Activated CD4-positive, alpha-beta T cell treated with anti-CD3 and anti-CD28 coated beads for 36 hours (primary cell): ENCODE results near the gene MACROD2. TPM values are rescaled to one million over a fixed set of nuclear protein-coding genes. Genes with fewer than 3 reads are reported as not detected.

Experiments used
- ATAC-seq: fragments of 200-7000 bp; cut with Tn5 transposase; one replicate; pipeline ENCODE4 v1.10.0; 2021; ENCODE audit warnings: mild to moderate bottlenecking, moderate library complexity
- CTCF ChIA-PET: fragments of 350-600 bp; sonication (Branson Sonifier 250); formaldehyde crosslinking; loops from one replicate; lab custom pipeline; 2021; ENCODE audit warnings: antibody characterized with exemption; lab: Charles Lee
- POLR2A ChIA-PET: fragments of 350-600 bp; sonication (Branson Sonifier 250); formaldehyde crosslinking; loops from one replicate; lab custom pipeline; 2021; ENCODE audit warnings: antibody characterized with exemption, inconsistent platforms; lab: Charles Lee
- DNase-seq: peaks from one replicate; pipeline ENCODE4 v3.0.0-alpha.2; 2020
- H3K27ac Mint-ChIP-seq: one replicate; pipeline ENCODE4 v1.8.0; 2021; ENCODE audit warnings: mixed read lengths
- H3K27me3 Mint-ChIP-seq: one replicate; pipeline ENCODE4 v1.8.0; 2021; ENCODE audit warnings: mixed read lengths
- H3K36me3 Mint-ChIP-seq: one replicate; pipeline ENCODE4 v1.8.0; 2021; ENCODE audit warnings: low read depth, mixed read lengths
- H3K4me1 Mint-ChIP-seq: one replicate; pipeline ENCODE4 v1.8.0; 2021; ENCODE audit warnings: mixed read lengths
- H3K4me3 Mint-ChIP-seq: one replicate; pipeline ENCODE4 v1.8.0; 2021; ENCODE audit warnings: mild to moderate bottlenecking, moderate library complexity, mixed read lengths
- H3K9me3 Mint-ChIP-seq: one replicate; pipeline ENCODE4 v1.8.0; 2021; ENCODE audit warnings: low read depth, mixed read lengths
- intact Hi-C, 2 experiments: fragments of 100-400 bp; cut with DNase I in 1 of 2; cut with micrococcal nuclease in 1 of 2; formaldehyde crosslinking; loops; one replicate each; pipeline versions ENCODE4 v1.14.2 to v1.15.1; 2022 to 2024; cut with DNase I, micrococcal nuclease
- total RNA-seq, 2 experiments: library from RNA; stranded (reverse); gene quantifications; one replicate each; pipeline ENCODE4 v1.2.3, GENCODE V29; 2021

Gene MACROD2
- total RNA-seq, 2 experiments from 2014 or later: not detected

DNA sequence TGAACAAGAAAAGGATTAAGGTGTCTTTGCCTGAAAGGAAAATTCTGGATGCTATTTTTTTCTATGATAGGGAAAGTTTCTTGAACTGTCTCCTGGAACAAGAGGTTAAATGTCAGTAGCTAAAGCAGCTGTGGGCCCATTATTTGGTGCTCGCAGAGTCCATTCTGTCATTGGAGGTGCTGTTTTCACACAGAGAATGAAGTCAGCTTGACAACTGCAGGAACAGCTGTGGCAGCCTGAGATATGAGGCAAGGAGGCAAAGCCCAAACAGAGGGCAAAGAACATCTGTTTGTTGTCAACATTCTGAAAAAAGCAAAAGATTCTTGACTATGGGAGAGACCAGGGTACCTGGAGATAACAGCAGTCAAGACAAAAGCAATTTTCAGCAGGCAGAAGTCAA is 2029.8 kb downstream of the MACROD2 start:
- H3K27me3 Mint-ChIP-seq: peaks cover 1% of the 10 kb centered on the region
- DNase-seq (no peak), ATAC-seq (no peak)
- no peak overlapping the region for H3K27ac Mint-ChIP-seq
- no peaks in the 10 kb centered on the region for H3K4me1 Mint-ChIP-seq
- no peak overlapping the region for H3K4me3 Mint-ChIP-seq
- CTCF ChIA-PET: interaction anchor here (0.6 kb wide), 1 partner anchor 831 kb away, joined by 3 read pairs; no protein-coding TSS in a partner anchor
- intact Hi-C loops: no loop called here
- H3K36me3 Mint-ChIP-seq: no peaks in the 10 kb centered on the region
- H3K9me3 Mint-ChIP-seq: no peaks in the 10 kb centered on the region
- POLR2A ChIA-PET: no interaction called here

DNA sequence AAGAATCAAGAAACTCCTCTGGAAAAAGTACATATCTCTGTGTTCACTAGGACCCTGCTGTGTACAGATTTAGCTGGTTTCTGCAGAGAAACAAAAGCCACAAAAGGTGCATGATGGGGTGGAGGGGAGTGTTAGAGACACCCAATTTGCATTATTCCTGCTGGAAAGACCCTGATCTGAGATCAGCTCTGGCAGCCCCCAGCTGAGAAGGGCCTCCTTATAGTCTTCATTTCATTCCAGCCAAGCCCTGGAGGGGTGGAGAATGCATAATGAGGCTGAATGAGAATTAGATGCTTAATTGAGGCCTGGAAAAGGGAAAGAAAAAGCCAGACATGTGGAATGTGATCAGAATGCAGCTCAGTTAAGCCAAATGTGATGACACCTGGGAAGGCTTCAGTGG is 2032.4 kb downstream of the MACROD2 start:
- intact Hi-C loops: no loop called here
- H3K9me3 Mint-ChIP-seq: no peaks in the 10 kb centered on the region
- no peak overlapping the region for H3K27ac Mint-ChIP-seq
- DNase-seq: no peak
- no peaks in the 10 kb centered on the region for H3K27me3 Mint-ChIP-seq
- ChIA-PET CTCF (interaction anchor here (0.6 to 0.7 kb wide), 2 partner anchors 23 to 803 kb away, joined by 3 to 4 read pairs; no protein-coding TSS in a partner anchor), POLR2A (interaction anchor here (0.5 kb wide), 1 partner anchor 109 kb away, joined by 3 read pairs; no protein-coding TSS in a partner anchor)
- no peak overlapping the region for H3K4me3 Mint-ChIP-seq
- no peaks in the 10 kb centered on the region for H3K4me1 Mint-ChIP-seq
- no peaks in the 10 kb centered on the region for H3K36me3 Mint-ChIP-seq
- no peak for ATAC-seq

DNA sequence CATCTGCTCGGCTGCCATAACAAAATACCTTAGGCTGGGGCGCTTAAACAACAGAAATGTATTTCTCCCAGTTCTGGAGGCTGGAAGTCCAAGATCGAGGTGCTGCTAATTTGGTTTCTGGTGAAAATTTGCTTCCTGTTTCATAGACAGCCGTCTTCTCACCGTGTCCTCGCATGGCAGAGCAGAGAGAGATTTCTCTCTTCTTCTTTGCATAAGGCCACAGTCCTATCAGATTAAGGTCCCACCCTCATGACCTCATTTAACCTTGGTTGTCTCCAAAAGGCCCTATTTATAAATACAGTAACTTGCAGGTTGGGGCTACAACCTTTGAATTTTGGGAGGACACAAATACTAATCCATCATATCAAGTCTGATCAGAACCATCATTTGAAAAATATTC is 2033.6 kb downstream of the MACROD2 start:
- Mint-ChIP-seq H3K9me3 (no peaks in the 10 kb centered on the region), H3K4me1 (no peaks in the 10 kb centered on the region), H3K4me3 (no peak overlapping the region), H3K36me3 (no peaks in the 10 kb centered on the region), H3K27ac (no peak overlapping the region), H3K27me3 (no peaks in the 10 kb centered on the region)
- no peak for ATAC-seq
- intact Hi-C loops: no loop called here
- DNase-seq: no peak
- POLR2A ChIA-PET: no interaction called here
- CTCF ChIA-PET: no interaction called here

DNA sequence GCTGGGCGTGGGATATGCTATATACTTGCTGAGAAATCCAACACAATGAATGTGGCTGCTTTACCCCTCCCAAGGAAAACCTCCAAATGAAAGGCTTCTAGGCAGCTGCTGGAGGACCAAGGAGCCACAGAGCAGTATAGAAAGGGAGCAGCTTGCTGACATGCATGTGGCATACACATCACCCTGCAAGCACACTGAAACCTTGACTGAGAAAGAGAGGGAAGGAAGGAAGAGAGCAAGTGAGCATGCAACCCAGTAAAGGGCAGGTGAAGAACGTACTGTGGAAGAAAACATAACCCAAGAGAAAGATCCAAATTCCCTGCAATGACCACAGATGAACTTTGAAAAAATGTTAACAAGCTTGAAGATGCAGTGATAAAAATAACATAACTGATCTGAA is 2034.9 kb downstream of the MACROD2 start:
- ATAC-seq: no peak
- Mint-ChIP-seq H3K4me3 (no peak overlapping the region), H3K36me3 (no peaks in the 10 kb centered on the region), H3K27ac (no peak overlapping the region), H3K9me3 (no peaks in the 10 kb centered on the region), H3K4me1 (no peaks in the 10 kb centered on the region), H3K27me3 (no peaks in the 10 kb centered on the region)
- ChIA-PET POLR2A (no interaction called here), CTCF (no interaction called here)
- no peak for DNase-seq
- intact Hi-C loops: no loop called here

DNA sequence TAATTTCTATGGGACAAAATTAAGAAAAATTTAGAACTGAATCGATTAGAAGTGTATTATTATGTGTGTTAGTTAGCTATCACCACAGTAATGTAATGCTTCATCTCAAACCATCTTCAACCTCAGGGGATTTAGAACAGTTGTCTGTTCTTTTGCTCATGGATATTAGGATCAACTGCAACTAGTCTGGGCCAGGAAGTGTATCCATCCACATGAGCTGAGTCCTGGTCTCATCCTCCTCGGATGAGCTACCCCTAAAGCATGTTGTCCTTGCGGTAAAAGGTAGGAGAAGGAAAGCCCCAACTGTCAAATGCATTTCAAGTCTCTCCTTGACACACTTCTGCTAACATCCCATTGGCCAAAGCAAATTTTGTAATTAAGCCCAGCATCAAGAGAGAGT is 2040.3 kb downstream of the MACROD2 start:
- no peak for ATAC-seq
- H3K4me3 Mint-ChIP-seq: no peak overlapping the region
- no peaks in the 10 kb centered on the region for H3K36me3 Mint-ChIP-seq
- ChIA-PET POLR2A (no interaction called here), CTCF (no interaction called here)
- no peaks in the 10 kb centered on the region for H3K27me3 Mint-ChIP-seq
- no peak overlapping the region for H3K27ac Mint-ChIP-seq
- H3K4me1 Mint-ChIP-seq: no peaks in the 10 kb centered on the region
- no peak for DNase-seq
- intact Hi-C loops: no loop called here
- H3K9me3 Mint-ChIP-seq: no peaks in the 10 kb centered on the region

DNA sequence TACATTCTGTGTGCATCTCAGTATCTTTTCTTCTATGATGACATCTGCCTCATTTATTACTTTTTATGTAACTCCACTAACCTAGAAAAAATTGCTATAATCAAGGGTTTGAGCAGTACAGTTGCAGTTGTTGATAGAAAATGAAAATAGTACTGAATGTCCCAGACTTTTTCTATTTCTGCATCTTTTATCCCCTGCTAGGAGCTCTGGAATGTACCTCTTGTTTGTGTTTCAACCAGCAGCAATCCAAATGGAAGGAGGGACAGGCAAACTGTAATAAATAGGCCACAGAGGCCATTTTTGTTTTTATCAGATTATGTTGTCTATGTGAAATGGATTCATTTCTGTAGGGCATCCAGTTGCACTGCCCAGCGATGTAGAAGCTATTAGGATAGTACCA is 2041.0 kb downstream of the MACROD2 start:
- Mint-ChIP-seq H3K36me3 (no peaks in the 10 kb centered on the region), H3K27me3 (no peaks in the 10 kb centered on the region), H3K4me3 (no peak overlapping the region), H3K9me3 (no peaks in the 10 kb centered on the region), H3K27ac (no peak overlapping the region), H3K4me1 (no peaks in the 10 kb centered on the region)
- POLR2A ChIA-PET: no interaction called here
- intact Hi-C loops: no loop called here
- no peak for ATAC-seq
- CTCF ChIA-PET: no interaction called here
- no peak for DNase-seq

DNA sequence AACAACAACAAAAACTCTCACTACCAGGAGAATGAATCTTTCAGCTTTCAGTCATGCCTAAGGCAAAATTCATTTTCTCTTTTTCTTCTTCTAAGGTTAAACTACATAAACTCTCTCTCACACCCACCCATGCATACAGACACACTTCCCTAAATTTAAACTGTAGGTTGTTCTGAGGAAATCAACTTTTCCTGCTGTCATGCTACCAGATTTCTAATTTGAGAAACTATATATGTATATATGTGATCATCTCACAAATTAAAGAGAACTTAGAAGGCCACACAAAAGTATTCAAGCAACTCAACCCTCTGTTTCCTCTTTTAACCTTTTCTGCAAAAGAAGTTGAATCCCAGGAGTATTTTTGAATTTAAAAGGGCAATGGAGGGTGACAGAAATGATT is 2045.4 kb downstream of the MACROD2 start:
- no peaks in the 10 kb centered on the region for H3K9me3 Mint-ChIP-seq
- no peaks in the 10 kb centered on the region for H3K4me1 Mint-ChIP-seq
- H3K4me3 Mint-ChIP-seq: no peak overlapping the region
- no peaks in the 10 kb centered on the region for H3K27me3 Mint-ChIP-seq
- DNase-seq (no peak), ATAC-seq (no peak)
- no peaks in the 10 kb centered on the region for H3K36me3 Mint-ChIP-seq
- intact Hi-C loops: no loop called here
- ChIA-PET CTCF (no interaction called here), POLR2A (no interaction called here)
- H3K27ac Mint-ChIP-seq: no peak overlapping the region

DNA sequence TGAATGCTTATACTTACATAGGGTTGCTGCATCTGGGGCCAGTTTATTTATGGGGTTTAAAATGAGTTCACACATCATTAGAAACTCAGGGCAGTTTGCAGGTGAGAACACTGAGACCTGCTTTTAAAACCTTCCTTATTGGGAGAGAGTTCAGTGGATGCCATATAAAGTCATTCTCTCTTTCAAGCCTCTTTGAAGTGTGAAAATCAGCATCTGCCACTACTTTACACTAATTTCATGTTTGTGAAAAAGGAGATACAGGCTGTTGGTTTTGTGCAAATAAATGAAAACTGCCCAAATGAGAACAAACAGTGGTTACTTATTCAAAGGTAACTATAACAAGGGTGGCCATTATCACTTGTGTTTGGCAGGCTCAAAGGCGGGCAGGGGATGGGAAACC is 2047.4 kb downstream of the MACROD2 start:
- POLR2A ChIA-PET: no interaction called here
- intact Hi-C loops: no loop called here
- DNase-seq (no peak), ATAC-seq (no peak)
- H3K4me3 Mint-ChIP-seq: no peak overlapping the region
- H3K9me3 Mint-ChIP-seq: no peaks in the 10 kb centered on the region
- no peaks in the 10 kb centered on the region for H3K36me3 Mint-ChIP-seq
- CTCF ChIA-PET: no interaction called here
- no peak overlapping the region for H3K27ac Mint-ChIP-seq
- H3K27me3 Mint-ChIP-seq: no peaks in the 10 kb centered on the region
- H3K4me1 Mint-ChIP-seq: no peaks in the 10 kb centered on the region

DNA sequence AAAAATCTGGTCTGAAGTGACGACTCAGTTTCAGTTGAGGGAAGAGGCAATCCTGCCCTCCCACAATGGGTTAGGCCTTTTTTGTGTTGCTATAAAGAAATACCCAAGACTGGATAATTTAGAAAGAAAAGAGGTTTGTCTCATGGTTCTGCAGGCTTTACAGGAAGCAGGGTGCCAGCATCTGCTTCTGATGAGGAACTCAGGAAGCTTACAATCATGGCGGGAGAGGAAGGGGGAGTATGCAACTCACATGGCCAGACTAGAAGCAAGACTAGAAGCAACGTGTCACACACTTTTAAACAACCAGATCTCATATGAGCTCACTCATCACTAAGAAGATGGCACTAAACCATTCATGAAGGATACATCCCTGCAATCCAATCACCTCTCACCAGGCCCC is 2048.6 kb downstream of the MACROD2 start:
- no peak overlapping the region for H3K4me3 Mint-ChIP-seq
- no peaks in the 10 kb centered on the region for H3K4me1 Mint-ChIP-seq
- intact Hi-C loops: no loop called here
- ChIA-PET POLR2A (no interaction called here), CTCF (no interaction called here)
- no peaks in the 10 kb centered on the region for H3K27me3 Mint-ChIP-seq
- ATAC-seq (no peak), DNase-seq (no peak)
- no peaks in the 10 kb centered on the region for H3K9me3 Mint-ChIP-seq
- no peak overlapping the region for H3K27ac Mint-ChIP-seq
- H3K36me3 Mint-ChIP-seq: no peaks in the 10 kb centered on the region

DNA sequence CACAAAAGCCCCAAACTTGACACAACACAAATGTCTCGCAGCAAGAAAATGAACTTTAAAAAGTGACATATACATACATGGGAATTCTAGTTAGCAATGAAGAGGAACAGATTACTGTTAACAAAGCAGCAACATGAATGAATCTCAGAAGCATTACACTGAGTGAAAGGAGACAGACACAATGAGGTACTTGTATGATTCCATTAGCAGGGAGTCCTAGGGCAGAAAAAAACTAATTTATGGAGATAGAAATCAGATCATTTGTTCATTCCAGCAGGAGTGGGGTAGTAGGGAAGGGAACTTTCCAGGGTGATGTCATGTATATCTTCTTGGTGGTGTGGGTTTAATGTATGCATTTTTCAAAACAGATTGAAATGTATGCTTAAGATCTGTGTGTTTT is 2053.6 kb downstream of the MACROD2 start:
- no peak for ATAC-seq
- CTCF ChIA-PET: no interaction called here
- no peak overlapping the region for H3K27ac Mint-ChIP-seq
- POLR2A ChIA-PET: no interaction called here
- no peaks in the 10 kb centered on the region for H3K9me3 Mint-ChIP-seq
- no peaks in the 10 kb centered on the region for H3K36me3 Mint-ChIP-seq
- no peaks in the 10 kb centered on the region for H3K27me3 Mint-ChIP-seq
- H3K4me1 Mint-ChIP-seq: no peaks in the 10 kb centered on the region
- DNase-seq: no peak
- intact Hi-C loops: no loop called here
- H3K4me3 Mint-ChIP-seq: no peak overlapping the region

DNA sequence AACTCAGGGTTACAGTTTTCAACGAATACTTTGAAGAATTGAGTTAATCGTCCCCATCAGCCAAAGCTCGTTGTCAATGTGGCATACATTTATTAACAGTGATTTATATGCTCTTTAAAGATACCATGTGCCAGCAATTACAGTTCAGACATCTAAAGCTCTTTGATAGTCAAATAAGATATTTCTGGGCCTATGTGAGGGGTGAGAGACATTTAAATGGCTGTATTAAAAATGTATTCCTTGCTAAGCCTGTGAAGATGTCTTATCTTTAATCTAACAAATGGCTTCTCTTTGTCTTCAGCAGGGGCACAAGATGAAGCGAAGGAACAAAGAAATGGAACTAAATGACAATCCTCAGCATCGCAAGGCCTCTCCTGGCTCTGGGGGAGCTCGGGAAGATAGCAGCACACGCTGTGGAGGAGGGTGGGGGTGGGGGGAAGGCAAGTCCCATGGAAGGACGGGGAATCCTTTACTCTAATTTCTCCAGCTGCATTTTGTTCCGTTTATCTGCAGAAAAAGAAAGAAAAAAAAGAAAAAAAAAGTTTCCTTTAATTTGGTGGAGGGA is 2054.3 kb downstream of the MACROD2 start:
- ChIA-PET POLR2A (no interaction called here), CTCF (interaction anchor here (1.2 kb wide), 1 partner anchor 13 kb away, joined by 3 read pairs; no protein-coding TSS in a partner anchor)
- H3K36me3 Mint-ChIP-seq: no peaks in the 10 kb centered on the region
- no peaks in the 10 kb centered on the region for H3K4me1 Mint-ChIP-seq
- H3K4me3 Mint-ChIP-seq: no peak overlapping the region
- no peaks in the 10 kb centered on the region for H3K27me3 Mint-ChIP-seq
- ATAC-seq (no peak), DNase-seq (no peak)
- H3K9me3 Mint-ChIP-seq: peaks cover 2% of the 10 kb centered on the region
- no peak overlapping the region for H3K27ac Mint-ChIP-seq
- intact Hi-C loops: no loop called here

DNA sequence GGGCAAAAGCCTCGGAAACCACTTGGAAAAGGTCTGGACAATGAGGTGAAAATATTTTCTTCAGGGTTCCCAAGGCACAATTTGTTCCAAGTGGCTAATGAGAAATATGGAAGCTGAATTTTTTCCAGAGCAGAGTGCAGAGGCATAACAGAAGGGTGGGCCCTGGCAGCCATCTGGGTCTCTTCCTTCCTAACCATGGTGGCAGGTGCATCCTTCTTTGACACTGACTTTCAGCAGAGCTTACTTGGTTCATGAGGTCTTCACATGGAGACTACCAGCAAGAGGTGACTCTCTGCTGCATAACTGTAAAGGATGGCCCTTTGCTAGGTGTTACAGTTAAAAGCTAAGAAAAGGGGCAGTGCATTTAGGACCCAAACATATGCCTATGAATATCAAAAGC is 2055.1 kb downstream of the MACROD2 start:
- CTCF ChIA-PET: interaction anchor here (0.5 to 1.2 kb wide), 2 partner anchors 12 to 23 kb away, joined by 3 read pairs; no protein-coding TSS in a partner anchor
- Mint-ChIP-seq H3K27me3 (no peaks in the 10 kb centered on the region), H3K4me1 (no peaks in the 10 kb centered on the region), H3K27ac (no peak overlapping the region), H3K36me3 (no peaks in the 10 kb centered on the region), H3K9me3 (peaks cover 2% of the 10 kb centered on the region), H3K4me3 (no peak overlapping the region)
- POLR2A ChIA-PET: no interaction called here
- DNase-seq (no peak), ATAC-seq (no peak)
- intact Hi-C loops: no loop called here
